GM18951 (cell line): Measurements from ENCODE around the gene RIMKLB.
"Not testable (repeated sequence)": the region's sequence is repeated elsewhere in the genome, so short reads cannot be mapped to it uniquely, and the experiment has no call there.

Source experiments
- POLR2A ChIP-seq: IDR thresholded peaks from 4 replicates; pipeline ENCODE4 v1.6.1; 2011; ENCODE audit warnings: mild to moderate bottlenecking; ENCODE audit not compliant: insufficient read length, insufficient read depth; ENCODE audit errors: extremely low read depth
- in situ Hi-C: fragments of 300-500 bp; cut with MboI; formaldehyde crosslinking; loops from one replicate; pipeline ENCODE4 v1.12.0; 2022; ENCODE audit warnings: low sequenced_read_pairs, mixed read lengths, inconsistent platforms; ENCODE audit not compliant: unreplicated experiment

The RIMKLB gene

GRCh38 chr12:8796831-8797626, 99.2 kb downstream of the RIMKLB start:
- in situ Hi-C loops = no loop called here
- no peak for TF ChIP-seq POLR2A

- in situ Hi-C loops = not testable (repeated sequence)
Observed at GRCh38 chr12:8801213-8801612, 103.4 kb downstream of the RIMKLB start.

- in situ Hi-C loops = not testable (repeated sequence)
Observed at GRCh38 chr12:8804833-8805232, 107.0 kb downstream of the RIMKLB start.

- in situ Hi-C loops = not testable (repeated sequence)
Observed at GRCh38 chr12:8805487-8805886, 107.7 kb downstream of the RIMKLB start.

- in situ Hi-C loops = not testable (repeated sequence)
Observed at GRCh38 chr12:8807084-8807483, 109.3 kb downstream of the RIMKLB start.

- in situ Hi-C loops = not testable (repeated sequence)
Observed at GRCh38 chr12:8810112-8810511, 112.3 kb downstream of the RIMKLB start.

GRCh38 chr12:8813572-8814357, 116.0 kb downstream of the RIMKLB start:
- TF ChIP-seq POLR2A = no peak
- in situ Hi-C loops = no loop called here

- no peak for TF ChIP-seq POLR2A
- in situ Hi-C loops = no loop called here
Observed at GRCh38 chr12:8816448-8817050, 118.8 kb downstream of the RIMKLB start.

GRCh38 chr12:8817856-8818255, 120.1 kb downstream of the RIMKLB start:
- in situ Hi-C loops = no loop called here
- no peak for TF ChIP-seq POLR2A

- no peak for TF ChIP-seq POLR2A
- in situ Hi-C loops = no loop called here
Observed at GRCh38 chr12:8818526-8818925, 120.7 kb downstream of the RIMKLB start.

- no peak for TF ChIP-seq POLR2A
- in situ Hi-C loops = no loop called here
Observed at GRCh38 chr12:8819666-8819980, 121.8 kb downstream of the RIMKLB start.

GRCh38 chr12:8820676-8821407, 123.1 kb downstream of the RIMKLB start:
- in situ Hi-C loops = not testable (repeated sequence)

GRCh38 chr12:8821591-8821990, 123.8 kb downstream of the RIMKLB start:
- in situ Hi-C loops = no loop called here
- TF ChIP-seq POLR2A = no peak

GRCh38 chr12:8822298-8822697, 124.5 kb downstream of the RIMKLB start, which contains the start of gene A2ML1:
A2ML1 (plus strand) TSS chr12:8822621; CDS start chr12:8822652, 31 bp downstream.
- TF ChIP-seq POLR2A = no peak
- in situ Hi-C loops = no loop called here
